Suppressor macrophage treated with lipopolysaccharide for 1 hour (primary cell): Measurements from ENCODE around the gene NXPE3.
A peak's percentile ranks its signal among the peaks of the same experiment; 100 is the strongest.

ENCODE experiments used
- DNase-seq, 3 donors: peaks; one replicate each; pipeline ENCODE4 v3.0.0-alpha.2; 2020 to 2022

NXPE3 gene

GRCh38 chr3:101829437-101829830 is 50.4 kb downstream of the NXPE3 start:
- DNase-seq: no peak

DNA sequence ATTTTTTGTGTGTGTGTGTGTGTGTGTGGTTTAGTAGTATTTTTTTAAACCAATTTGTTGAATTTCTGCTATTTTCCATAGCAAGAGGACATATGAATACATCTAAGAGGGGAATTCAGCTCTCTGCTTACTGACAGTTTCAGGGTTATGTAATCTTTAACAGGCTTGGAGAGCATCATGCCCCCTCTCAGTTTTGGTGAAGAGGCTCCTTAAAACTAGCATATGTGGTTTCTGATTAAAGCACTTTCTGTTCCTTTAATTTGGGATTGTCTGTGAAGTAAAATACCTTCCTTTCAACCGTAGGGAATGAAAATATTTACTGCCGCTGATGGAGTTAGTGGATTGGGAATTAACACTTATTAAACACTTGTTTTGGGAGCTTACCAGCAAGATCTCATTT is 50.9 kb downstream of the NXPE3 start:
- DNase-seq: peak; percentile 37 to 62 (median 57)

DNA sequence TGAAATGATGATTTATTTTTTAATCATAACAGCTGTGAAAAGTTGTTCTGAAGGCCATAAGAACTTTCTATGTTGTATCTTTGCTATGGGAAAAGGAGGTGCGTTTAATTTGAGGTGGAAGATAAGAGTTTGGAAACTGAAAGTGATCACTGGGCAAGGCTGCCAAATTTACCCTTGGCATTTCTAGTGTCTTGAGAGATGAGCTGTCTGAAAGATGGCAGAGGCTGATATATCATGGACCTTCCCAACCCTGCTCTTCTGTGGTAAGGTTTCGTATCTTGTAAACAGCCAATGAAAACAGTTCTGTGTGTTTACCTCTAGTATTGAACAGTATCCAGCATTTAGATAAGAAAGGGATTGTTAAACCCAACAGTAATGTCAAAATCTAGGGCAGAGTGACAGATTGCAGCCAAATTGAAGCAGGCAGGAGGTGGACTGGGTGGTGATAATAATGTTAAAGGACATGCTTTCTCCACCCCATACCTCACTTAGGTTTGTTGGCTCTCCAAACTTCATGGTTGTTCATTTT is 54.5 kb downstream of the NXPE3 start:
- DNase-seq: no peak

- DNase-seq: no peak
These were observed 56.7 kb downstream of the NXPE3 start for GRCh38 chr3:101835676-101836075.

- no peak for DNase-seq
These were observed 57.1 kb downstream of the NXPE3 start for GRCh38 chr3:101836160-101836559.

DNA sequence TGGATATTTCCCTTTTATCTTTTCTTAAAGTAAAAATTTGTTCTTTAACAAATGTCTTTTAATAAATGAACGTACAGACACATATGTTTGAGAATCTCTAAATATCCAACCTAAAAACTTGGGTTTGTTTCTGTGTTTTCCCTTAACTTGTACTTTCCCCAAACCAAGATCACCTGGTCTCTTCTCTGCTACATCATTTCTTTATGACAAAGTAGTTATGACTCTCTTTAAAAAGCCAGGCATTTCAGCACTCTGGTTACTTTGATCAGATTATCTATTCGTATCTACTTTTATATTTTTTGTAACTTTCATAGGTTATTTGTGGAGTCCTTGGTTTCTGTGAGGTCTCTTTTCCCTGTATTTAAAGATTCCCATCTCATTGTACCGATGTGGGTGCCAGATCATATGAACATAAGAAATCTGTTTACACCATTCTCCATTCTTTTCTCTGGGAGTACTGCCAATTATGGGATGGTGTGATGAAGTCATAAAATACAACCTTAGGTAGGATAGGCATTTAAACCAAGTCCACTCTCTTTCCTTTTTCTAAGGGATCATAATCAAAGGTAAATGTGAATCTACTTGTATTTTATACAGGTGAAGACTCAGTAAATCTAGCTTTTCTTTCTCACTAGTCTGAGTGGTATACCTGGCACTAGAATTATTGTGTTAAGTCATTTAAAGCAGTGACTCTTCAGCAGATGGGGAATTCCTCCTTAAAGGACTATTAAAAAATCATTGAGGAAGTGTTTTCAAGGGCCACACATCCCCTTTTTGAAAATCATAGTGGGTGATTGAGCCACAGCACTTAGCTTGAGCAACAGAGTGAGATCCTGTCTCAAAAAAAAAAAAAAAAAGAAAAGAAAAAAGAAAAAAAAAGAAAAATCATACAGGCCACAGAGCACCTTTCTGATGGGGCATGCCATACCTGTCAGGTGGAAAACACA is 57.9 kb downstream of the NXPE3 start:
- DNase-seq: peak; percentile 71 to 93 (median 92)

- no peak for DNase-seq
These were observed 59.7 kb downstream of the NXPE3 start for GRCh38 chr3:101838691-101839090.

GRCh38 chr3:101840066-101840465 is 61.1 kb downstream of the NXPE3 start:
- no peak for DNase-seq

DNA sequence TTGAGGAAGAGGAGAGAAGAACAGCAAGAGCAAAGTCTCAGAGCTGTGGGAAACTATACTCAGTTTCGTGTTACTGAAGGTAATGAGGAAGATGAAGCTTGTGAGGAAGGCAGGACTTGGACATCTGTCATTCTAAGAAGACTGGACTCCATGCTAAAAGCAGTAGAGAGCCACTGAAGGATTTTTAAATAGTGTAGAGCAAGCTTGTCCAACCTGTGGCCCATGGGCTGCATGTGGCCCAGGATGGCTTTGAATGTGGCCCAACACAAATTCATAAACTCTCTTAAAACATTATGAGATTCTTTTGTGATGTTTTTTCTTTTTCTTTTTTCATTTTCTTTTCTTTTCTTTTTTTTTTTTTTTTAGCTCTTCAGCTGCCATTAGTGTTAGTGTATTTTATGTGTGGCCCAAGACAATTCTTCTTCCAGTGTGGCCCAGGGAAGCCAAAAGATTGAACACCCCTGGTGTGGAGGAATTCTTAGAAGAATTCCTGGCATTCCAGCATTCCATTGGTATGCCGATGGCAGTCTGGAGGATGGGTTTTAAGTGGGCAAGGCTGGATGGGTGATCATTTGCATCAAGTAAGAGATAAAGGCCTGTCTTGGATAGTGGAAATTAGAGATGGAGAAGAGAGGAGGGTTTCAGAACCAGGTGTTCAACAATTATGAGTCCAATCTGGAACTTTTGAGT is 63.4 kb downstream of the NXPE3 start:
- DNase-seq: peak in 1 of 3 donors; percentile 2

GRCh38 chr3:101842935-101843330 is 63.9 kb downstream of the NXPE3 start:
- DNase-seq: peak in 1 of 3 donors; percentile 5

DNA sequence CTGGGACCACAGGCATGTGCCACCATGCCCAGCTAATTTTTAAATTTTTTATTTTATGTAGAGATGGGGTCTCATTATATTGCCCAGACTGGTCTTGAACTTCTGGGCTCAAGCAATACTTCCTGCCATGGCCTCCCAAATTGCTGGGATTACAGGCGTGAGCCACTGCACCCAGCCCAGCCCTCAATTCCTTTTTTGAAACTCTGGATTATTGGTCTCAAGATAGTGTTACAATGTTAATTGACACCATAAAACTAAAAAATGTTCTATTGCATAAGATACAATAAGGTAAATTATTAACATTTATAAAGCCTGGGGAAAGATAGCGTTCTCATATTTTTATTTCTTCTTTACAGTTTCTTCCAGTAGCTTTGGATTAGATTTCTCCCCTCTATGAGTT is 66.4 kb downstream of the NXPE3 start:
- DNase-seq: no peak

DNA sequence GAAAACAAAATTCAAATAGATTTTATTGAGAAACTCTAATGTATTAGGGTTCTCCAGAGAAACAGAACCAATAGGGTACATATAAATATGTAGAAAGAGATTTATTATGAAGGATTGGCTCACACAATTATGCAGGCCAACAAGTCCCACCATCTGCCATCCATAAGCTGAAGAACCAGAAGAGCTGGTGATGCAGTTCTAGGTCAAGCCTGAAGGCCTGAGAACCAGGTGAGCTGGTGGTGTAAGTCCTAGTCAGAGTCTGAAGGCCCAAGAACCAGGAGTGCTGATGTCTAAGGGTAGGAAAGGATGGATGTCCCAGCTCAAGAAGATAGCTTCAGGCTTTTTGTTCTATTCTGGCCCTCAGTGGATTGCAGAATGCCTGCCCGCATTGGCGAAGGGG is 67.7 kb downstream of the NXPE3 start:
- no peak for DNase-seq

GRCh38 chr3:101847328-101847727 is 68.3 kb downstream of the NXPE3 start:
- peak; percentile 49 to 80 (median 80) for DNase-seq

DNA sequence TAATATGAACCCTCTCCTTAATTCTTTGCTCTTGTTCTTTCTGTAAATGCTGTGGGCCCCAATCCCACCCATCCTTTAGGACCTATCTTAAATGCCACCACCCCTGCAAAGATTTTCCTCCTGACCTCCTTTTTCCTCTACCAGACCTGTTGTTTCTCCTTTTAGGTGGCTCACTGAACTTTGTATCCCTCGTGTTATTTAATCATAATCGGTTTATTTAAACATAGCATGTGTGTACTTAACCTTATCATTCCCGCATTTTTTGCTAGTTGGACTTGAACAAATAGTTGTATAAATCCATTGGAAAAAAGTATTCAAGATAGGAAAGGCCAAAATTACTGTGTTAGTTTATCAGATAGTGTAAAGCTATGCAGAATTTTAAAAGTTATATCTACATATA is 69.3 kb downstream of the NXPE3 start:
- peak in 1 of 3 donors; percentile 18 for DNase-seq

DNA sequence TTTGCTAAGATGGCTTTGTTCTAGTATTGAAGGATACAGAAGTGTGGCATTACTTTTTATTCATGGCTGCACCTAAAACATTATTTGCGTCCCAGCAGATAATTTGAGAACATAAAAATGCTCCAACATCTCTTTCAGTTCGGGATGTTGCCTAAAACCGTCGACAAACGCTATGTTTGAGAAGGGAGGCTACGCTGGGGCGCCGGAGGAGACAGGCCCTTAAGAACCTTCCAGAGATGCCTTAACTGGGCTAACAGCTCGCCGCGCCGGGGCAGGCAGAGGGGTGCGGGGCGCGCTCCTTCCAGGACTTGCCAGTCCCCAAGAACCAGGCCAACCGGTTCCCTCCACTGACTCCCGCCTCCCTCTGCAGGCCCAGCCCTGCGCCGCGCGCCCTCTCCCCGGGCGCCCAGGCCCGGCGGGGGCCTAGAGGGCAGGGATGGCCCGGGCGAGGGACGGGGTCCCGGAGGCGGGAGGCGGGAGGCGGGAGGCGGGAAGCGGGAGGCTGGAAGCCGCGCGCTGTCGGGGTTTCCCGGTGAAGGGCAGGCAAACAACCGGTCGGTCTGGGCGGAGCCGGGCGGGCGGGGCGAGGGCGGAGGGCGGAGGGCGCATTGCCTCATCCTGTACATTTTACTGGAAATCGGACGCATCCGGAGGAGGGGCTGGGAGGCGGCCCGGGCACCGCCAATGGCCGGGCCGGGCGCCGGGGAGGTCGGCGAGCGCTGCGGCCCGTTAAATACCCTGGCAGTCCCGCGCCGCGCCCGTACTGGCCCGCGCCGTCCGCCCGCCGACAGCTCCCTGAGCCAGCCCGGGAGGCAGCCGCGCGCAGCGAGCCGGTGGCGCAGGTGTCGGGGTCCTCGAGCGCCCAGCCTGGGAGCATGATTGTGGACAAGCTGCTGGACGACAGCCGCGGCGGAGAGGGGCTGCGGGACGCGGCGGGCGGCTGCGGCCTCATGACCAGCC is 70.0 kb downstream of the NXPE3 start, which contains the start of gene NFKBIZ:
Gene NFKBIZ, plus strand, starts transcription at position 761 of the 960 bp plus-strand sequence. Its CDS starts 115 bp downstream, at position 876.
- DNase-seq: peak; percentile 98 to 99 (median 99)

DNA sequence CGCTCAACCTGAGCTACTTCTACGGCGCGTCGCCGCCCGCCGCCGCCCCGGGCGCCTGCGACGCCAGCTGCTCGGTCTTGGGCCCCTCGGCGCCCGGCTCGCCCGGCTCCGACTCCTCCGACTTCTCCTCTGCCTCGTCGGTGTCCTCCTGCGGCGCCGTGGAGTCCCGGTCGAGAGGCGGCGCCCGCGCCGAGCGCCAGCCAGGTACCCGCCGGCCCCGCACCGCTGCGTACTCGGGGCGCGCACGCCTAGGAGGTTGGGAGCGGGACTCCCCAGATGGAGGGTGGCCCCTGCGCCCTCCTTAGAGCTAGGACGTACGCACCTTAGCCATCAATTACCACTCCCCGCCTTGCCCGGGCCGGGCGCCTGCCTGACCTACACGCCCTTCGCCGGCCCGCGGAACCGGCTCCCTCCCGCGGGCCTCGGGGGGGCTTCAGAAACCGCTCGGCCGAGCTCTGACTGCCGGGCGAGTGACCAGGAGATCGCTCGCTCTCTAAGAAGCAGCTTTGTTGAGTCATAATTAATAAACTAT is 70.8 kb downstream of the NXPE3 start:
- peak in 1 of 3 donors; percentile 52 for DNase-seq

DNA sequence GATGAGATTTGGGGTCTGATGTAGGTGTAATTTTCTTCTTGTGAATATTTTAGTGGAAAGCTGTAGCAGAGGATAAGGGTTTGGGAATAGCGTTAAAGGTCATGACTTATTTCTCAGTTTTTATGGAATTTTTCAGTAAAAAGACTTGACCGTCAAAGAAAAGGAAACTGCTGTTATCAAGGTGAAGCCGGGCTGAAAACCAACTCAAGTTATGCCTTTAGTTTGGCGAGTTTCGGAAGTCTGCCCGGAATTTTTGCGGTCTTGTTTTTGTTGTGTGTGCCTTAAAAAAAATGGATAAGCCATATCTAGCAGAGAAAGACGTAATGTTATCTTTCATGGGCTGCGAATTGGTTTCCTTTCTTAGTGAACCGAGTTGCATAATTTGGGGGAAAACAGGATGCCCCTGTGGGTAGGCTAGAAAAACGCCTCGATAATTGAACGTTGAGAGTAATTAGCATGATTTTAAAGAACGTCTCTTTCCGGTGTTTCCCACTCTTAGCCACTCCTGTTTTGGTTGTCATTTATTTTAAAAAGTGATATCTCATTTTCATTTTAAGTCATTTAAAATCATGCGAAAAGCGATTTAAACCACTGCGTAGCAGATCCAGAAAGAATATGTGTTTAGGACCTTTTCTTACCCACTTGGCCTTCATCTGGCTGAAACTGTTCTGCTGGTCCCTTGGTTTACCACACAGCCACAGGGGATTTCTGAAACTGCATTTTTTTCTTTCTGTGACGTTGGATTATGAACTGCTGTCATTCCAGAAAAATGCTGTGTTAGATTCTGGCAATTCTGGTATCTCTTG is 71.4 kb downstream of the NXPE3 start:
- peak; percentile 63 to 82 (median 71) for DNase-seq

- DNase-seq: peak in 1 of 3 donors; percentile 50
These were observed 72.2 kb downstream of the NXPE3 start for GRCh38 chr3:101851072-101851770.

DNA sequence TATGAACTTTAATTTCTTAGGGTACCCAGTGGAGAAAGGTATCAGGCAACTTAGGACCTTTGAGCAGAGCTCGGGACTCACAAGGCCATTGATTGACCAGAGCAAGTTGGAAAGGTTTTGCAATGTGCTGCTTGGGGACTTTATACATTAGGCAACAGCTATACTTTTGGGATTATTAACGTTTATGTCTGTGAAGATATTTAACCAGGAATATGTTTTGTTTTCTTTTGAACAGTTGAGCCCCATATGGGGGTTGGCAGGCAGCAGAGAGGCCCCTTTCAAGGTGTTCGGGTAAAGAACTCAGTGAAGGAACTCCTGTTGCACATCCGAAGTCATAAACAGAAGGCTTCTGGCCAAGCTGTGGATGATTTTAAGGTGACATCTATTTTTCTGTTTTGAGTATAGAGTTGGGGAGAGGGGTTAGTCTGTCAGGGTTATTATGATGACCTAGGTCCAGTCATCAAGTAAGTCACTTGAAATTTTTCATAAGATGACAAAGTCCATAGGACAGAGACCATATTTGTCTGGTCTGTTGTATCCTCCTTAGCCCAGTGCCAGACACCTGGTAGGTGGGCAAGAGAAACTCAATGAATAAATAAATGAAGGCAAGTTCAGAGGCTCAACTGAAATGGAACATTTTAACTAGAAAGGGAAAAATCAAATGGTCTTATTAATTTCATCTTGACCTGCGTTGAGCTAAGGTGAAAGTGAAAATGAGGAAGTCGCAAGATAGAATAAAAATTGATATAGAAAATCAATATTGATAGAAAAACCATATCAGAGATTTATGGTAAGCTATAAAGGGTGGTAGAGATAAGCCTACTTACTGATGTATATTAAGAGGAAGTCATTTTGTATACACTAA is 73.1 kb downstream of the NXPE3 start:
- peak in 2 of 3 donors; percentile 25 to 37 for DNase-seq
